Measurements from ENCODE around the gene MT1M.

MT1M gene

GRCh38 chr16:56632848-56633365 is 448 bp downstream of the MT1M start:
- Histone ChIP-seq H3K27me3 (ENCODE audit: insufficient read depth, poor library complexity, severe bottlenecking) (peaks cover 70% of the 10 kb centered on the region), H3K4me3 (replicated peaks; ENCODE audit: insufficient read depth, low read length) (no peak overlapping the region), H3K27ac (replicated peaks) (no peak overlapping the region)
- DNase-seq (ENCODE audit: low read depth in 1 of 2, low spot score in 1 of 2): no peak
- TF ChIP-seq GABPA (IDR thresholded peaks at IDR 0.05; ENCODE audit: low read depth) (no peak), REST (IDR thresholded peaks at IDR 0.05; ENCODE audit: insufficient replicate concordance, low read depth) (no peak), SPI1 (IDR thresholded peaks at IDR 0.05; ENCODE audit: borderline replicate concordance, low read depth) (no peak)

GRCh38 chr16:56633535-56633934 is 1.1 kb downstream of the MT1M start:
- TF ChIP-seq SPI1 (IDR thresholded peaks at IDR 0.05; ENCODE audit: borderline replicate concordance, low read depth): no peak
- TF ChIP-seq, protein P1, sequence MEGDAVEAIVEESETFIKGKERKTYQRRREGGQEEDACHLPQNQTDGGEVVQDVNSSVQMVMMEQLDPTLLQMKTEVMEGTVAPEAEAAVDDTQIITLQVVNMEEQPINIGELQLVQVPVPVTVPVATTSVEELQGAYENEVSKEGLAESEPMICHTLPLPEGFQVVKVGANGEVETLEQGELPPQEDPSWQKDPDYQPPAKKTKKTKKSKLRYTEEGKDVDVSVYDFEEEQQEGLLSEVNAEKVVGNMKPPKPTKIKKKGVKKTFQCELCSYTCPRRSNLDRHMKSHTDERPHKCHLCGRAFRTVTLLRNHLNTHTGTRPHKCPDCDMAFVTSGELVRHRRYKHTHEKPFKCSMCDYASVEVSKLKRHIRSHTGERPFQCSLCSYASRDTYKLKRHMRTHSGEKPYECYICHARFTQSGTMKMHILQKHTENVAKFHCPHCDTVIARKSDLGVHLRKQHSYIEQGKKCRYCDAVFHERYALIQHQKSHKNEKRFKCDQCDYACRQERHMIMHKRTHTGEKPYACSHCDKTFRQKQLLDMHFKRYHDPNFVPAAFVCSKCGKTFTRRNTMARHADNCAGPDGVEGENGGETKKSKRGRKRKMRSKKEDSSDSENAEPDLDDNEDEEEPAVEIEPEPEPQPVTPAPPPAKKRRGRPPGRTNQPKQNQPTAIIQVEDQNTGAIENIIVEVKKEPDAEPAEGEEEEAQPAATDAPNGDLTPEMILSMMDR (IDR thresholded peaks at IDR 0.05; ENCODE audit: insufficient read depth, low read length): no peak
- TF ChIP-seq REST (IDR thresholded peaks at IDR 0.05; ENCODE audit: insufficient replicate concordance, low read depth): no peak
- TF ChIP-seq GABPA (IDR thresholded peaks at IDR 0.05; ENCODE audit: low read depth): no peak
- no peak for TF ChIP-seq POLR2AphosphoS5 (IDR thresholded peaks at IDR 0.05; ENCODE audit: low read depth)
- Histone ChIP-seq H3K4me3 (replicated peaks; ENCODE audit: insufficient read depth, low read length) (no peak overlapping the region), H3K27ac (replicated peaks) (no peak overlapping the region), H3K27me3 (ENCODE audit: insufficient read depth, poor library complexity, severe bottlenecking) (peaks cover 77% of the 10 kb centered on the region)
- DNase-seq (ENCODE audit: low read depth in 1 of 2, low spot score in 1 of 2): no peak

GRCh38 chr16:56634715-56635440 is 2.4 kb downstream of the MT1M start:
- no peak for DNase-seq (ENCODE audit: low read depth in 1 of 2, low spot score in 1 of 2)
- H3K27me3 ChIP-seq (ENCODE audit: insufficient read depth, poor library complexity, severe bottlenecking): peaks cover 84% of the 10 kb centered on the region
- no peak overlapping the region for H3K27ac ChIP-seq (replicated peaks)
- H3K4me3 ChIP-seq (replicated peaks; ENCODE audit: insufficient read depth, low read length): no peak overlapping the region
- TF ChIP-seq GABPA (IDR thresholded peaks at IDR 0.05; ENCODE audit: low read depth) (no peak), REST (IDR thresholded peaks at IDR 0.05; ENCODE audit: insufficient replicate concordance, low read depth) (no peak), POLR2AphosphoS5 (IDR thresholded peaks at IDR 0.05; ENCODE audit: low read depth) (no peak)
- TF ChIP-seq, protein P1 (IDR thresholded peaks at IDR 0.05; ENCODE audit: insufficient read depth, low read length): no peak

Data from HL-60 (cell line).